Measurements from ENCODE around the gene TIMELESS. TPM values are rescaled to one million over a fixed set of nuclear protein-coding genes. Genes with fewer than 3 reads are reported as not detected.

The TIMELESS gene
- total RNA-seq, 1 donor from 2014 or later = 16.2 TPM

- Mint-ChIP-seq H3K9me3 (ENCODE audit: unreplicated experiment) (no peaks in the 10 kb centered on the region), H3K4me1 (ENCODE audit: unreplicated experiment) (no peaks in the 10 kb centered on the region), H3K4me3 (ENCODE audit: unreplicated experiment) (no peak overlapping the region), H3K36me3 (ENCODE audit: unreplicated experiment) (peaks cover 29% of the 10 kb centered on the region), H3K27ac (ENCODE audit: unreplicated experiment) (no peak overlapping the region), H3K27me3 (ENCODE audit: unreplicated experiment) (no peaks in the 10 kb centered on the region)
- TF ChIP-seq CTCF (IDR thresholded peaks at IDR 0.05) = no peak
- no peak for DNase-seq (ENCODE audit: extremely low spot score, unreplicated experiment)
Measured at GRCh38 chr12:56425193-56425592, 24.0 kb downstream of the TIMELESS start.

GRCh38 chr12:56420411-56420810, 28.8 kb downstream of the TIMELESS start:
- no peaks in the 10 kb centered on the region for H3K27me3 Mint-ChIP-seq (ENCODE audit: unreplicated experiment)
- H3K27ac Mint-ChIP-seq (ENCODE audit: unreplicated experiment) = no peak overlapping the region
- DNase-seq (ENCODE audit: extremely low spot score, unreplicated experiment) = no peak
- H3K4me1 Mint-ChIP-seq (ENCODE audit: unreplicated experiment) = no peaks in the 10 kb centered on the region
- no peaks in the 10 kb centered on the region for H3K9me3 Mint-ChIP-seq (ENCODE audit: unreplicated experiment)
- peaks cover 19% of the 10 kb centered on the region for H3K36me3 Mint-ChIP-seq (ENCODE audit: unreplicated experiment)
- no peak overlapping the region for H3K4me3 Mint-ChIP-seq (ENCODE audit: unreplicated experiment)
- TF ChIP-seq CTCF (IDR thresholded peaks at IDR 0.05) = no peak

- no peak for DNase-seq (ENCODE audit: extremely low spot score, unreplicated experiment)
- Mint-ChIP-seq H3K27me3 (ENCODE audit: unreplicated experiment) (no peaks in the 10 kb centered on the region), H3K36me3 (ENCODE audit: unreplicated experiment) (peaks cover 9% of the 10 kb centered on the region), H3K27ac (ENCODE audit: unreplicated experiment) (no peak overlapping the region), H3K4me3 (ENCODE audit: unreplicated experiment) (no peak overlapping the region), H3K9me3 (ENCODE audit: unreplicated experiment) (no peaks in the 10 kb centered on the region), H3K4me1 (ENCODE audit: unreplicated experiment) (no peaks in the 10 kb centered on the region)
- no peak for TF ChIP-seq CTCF (IDR thresholded peaks at IDR 0.05)
Measured at GRCh38 chr12:56417739-56418138, 31.5 kb downstream of the TIMELESS start.

- H3K4me1 Mint-ChIP-seq (ENCODE audit: unreplicated experiment) = peaks cover 3% of the 10 kb centered on the region
- no peak overlapping the region for H3K27ac Mint-ChIP-seq (ENCODE audit: unreplicated experiment)
- H3K9me3 Mint-ChIP-seq (ENCODE audit: unreplicated experiment) = no peaks in the 10 kb centered on the region
- H3K4me3 Mint-ChIP-seq (ENCODE audit: unreplicated experiment) = no peak overlapping the region
- TF ChIP-seq CTCF (IDR thresholded peaks at IDR 0.05) = no peak
- H3K27me3 Mint-ChIP-seq (ENCODE audit: unreplicated experiment) = no peaks in the 10 kb centered on the region
- H3K36me3 Mint-ChIP-seq (ENCODE audit: unreplicated experiment) = no peaks in the 10 kb centered on the region
- DNase-seq (ENCODE audit: extremely low spot score, unreplicated experiment) = no peak
Measured at GRCh38 chr12:56414401-56414800, 34.8 kb downstream of the TIMELESS start.

GRCh38 chr12:56413392-56413791, 35.8 kb downstream of the TIMELESS start:
- DNase-seq (ENCODE audit: extremely low spot score, unreplicated experiment) = no peak
- Mint-ChIP-seq H3K4me3 (ENCODE audit: unreplicated experiment) (no peak overlapping the region), H3K9me3 (ENCODE audit: unreplicated experiment) (no peaks in the 10 kb centered on the region), H3K27ac (ENCODE audit: unreplicated experiment) (no peak overlapping the region), H3K4me1 (ENCODE audit: unreplicated experiment) (peaks cover 3% of the 10 kb centered on the region), H3K27me3 (ENCODE audit: unreplicated experiment) (no peaks in the 10 kb centered on the region), H3K36me3 (ENCODE audit: unreplicated experiment) (no peaks in the 10 kb centered on the region)
- TF ChIP-seq CTCF (IDR thresholded peaks at IDR 0.05) = no peak

All from osteocyte (in vitro differentiated cells).